GM12878 (cell line): ENCODE measurements around the gene ADCY7. TPM values are rescaled to one million over a fixed set of nuclear protein-coding genes. Genes with fewer than 3 reads are reported as not detected.

Source experiments
- ATAC-seq: fragments of 200-7000 bp; cut with Tn5 transposase; 3 replicates; pipeline ENCODE4 v1.9.1; 2020; ENCODE audit warnings: mild to moderate bottlenecking, moderate library complexity
- BruUV-seq: library from RNA; stranded (reverse); fragments of 400-500 nt; replicated peaks from 2 replicates; lab custom pipeline; 2021; lab: Mats Ljungman, UMichigan
- CTCF ChIA-PET: fragments of 300-600 bp; sonication (Branson Sonifier 250); formaldehyde crosslinking; extraction: SDS; loops from one replicate; lab custom pipeline; 2021; ENCODE audit warnings: inconsistent platforms; lab: Yijun Ruan, JAX
- POLR2A ChIA-PET: fragments of 350-600 bp; formaldehyde crosslinking; extraction: SDS; loops from one replicate; lab custom pipeline; 2021; ENCODE audit warnings: inconsistent platforms; lab: Charles Lee
- RAD21 ChIA-PET: fragments of 300-600 bp; sonication (Branson Sonifier 250); formaldehyde crosslinking; loops from one replicate; lab custom pipeline; 2023; ENCODE audit warnings: antibody characterized with exemption; ENCODE audit not compliant: unreplicated experiment; lab: Charles Lee
- SMC1A ChIA-PET: fragments of 300-600 bp; sonication (Branson Sonifier 250); formaldehyde crosslinking; loops from one replicate; lab custom pipeline; 2023; ENCODE audit not compliant: unreplicated experiment, uncharacterized antibody; lab: Charles Lee
- DNase-seq: peaks from one replicate; pipeline ENCODE4 v3.0.0-alpha.2; 2011; ENCODE audit warnings: low read depth, low spot score
- FAIRE-seq: peaks from 3 replicates; lab custom pipeline; 2011; peaks lifted over from hg19 to GRCh38; lab: Jason Lieb, UNC
- H2AFZ ChIP-seq: 2 replicates; pipeline ENCODE4 v1.6.0; 2011; ENCODE audit warnings: low read depth, low read length, control low read depth; ENCODE audit not compliant: control insufficient read depth
- H3K27ac ChIP-seq: 2 replicates; pipeline ENCODE4 v1.5.1; 2011; ENCODE audit warnings: control low read depth; ENCODE audit not compliant: control insufficient read depth, insufficient read depth
- H3K27me3 ChIP-seq, 2 experiments: replicated peaks in 1 of 2; 2 replicates each; pipeline versions ENCODE4 v1.6.0 to v1.6.1; 2011; ENCODE audit warnings: low read length in 1 of 2; ENCODE audit not compliant: control insufficient read depth in 2 of 2, insufficient read depth in 2 of 2
- H3K36me3 ChIP-seq, 2 experiments: 2 replicates each; pipeline ENCODE4 v1.5.1; 2011; ENCODE audit warnings: low read length in 1 of 2; ENCODE audit not compliant: control insufficient read depth in 2 of 2, insufficient read depth in 2 of 2
- H3K4me1 ChIP-seq: 2 replicates; pipeline ENCODE4 v1.6.1; 2011; ENCODE audit warnings: mild to moderate bottlenecking, low read length, moderate library complexity, mixed read lengths; ENCODE audit not compliant: control insufficient read depth, insufficient read depth
- H3K4me2 ChIP-seq: 2 replicates; pipeline ENCODE4 v1.6.0; 2011; ENCODE audit warnings: control low read depth; ENCODE audit not compliant: control insufficient read depth, insufficient read depth
- H3K4me3 ChIP-seq: fragments of 200-600 bp; sonication (generic); 2 replicates; pipeline ENCODE4 v1.5.1; 2016
- H3K79me2 ChIP-seq: 2 replicates; pipeline ENCODE4 v1.6.0; 2011; ENCODE audit warnings: low read length; ENCODE audit not compliant: control insufficient read depth, insufficient read depth
- H3K9ac ChIP-seq: 2 replicates; pipeline ENCODE4 v1.8.0; 2011; ENCODE audit warnings: low read length, control low read depth, mixed read lengths; ENCODE audit not compliant: control insufficient read depth, insufficient read depth
- H3K9me3 ChIP-seq: replicated peaks from 3 replicates; pipeline ENCODE4 v1.5.1; 2011; ENCODE audit warnings: mild to moderate bottlenecking, low read length; ENCODE audit not compliant: control insufficient read depth, insufficient read depth
- H4K20me1 ChIP-seq: 2 replicates; pipeline ENCODE4 v1.6.0; 2011; ENCODE audit not compliant: control insufficient read depth, insufficient read depth
- BCL11A ChIP-seq: IDR thresholded peaks from 2 replicates; pipeline ENCODE4 v1.6.1; 2011; ENCODE audit warnings: low read depth, low read length
- BHLHE40 ChIP-seq, 2 experiments: fragments of 450-650 bp in 1 of 2; IDR thresholded peaks; 2 replicates each; pipeline ENCODE4 v1.6.1; 2011 to 2017; ENCODE audit warnings: low read depth in 2 of 2, borderline replicate concordance in 1 of 2, improper control_type of control experiment in 1 of 2, low read length in 1 of 2, mild to moderate bottlenecking in 1 of 2
- CBX5 ChIP-seq: sonication (generic); IDR thresholded peaks from 2 replicates; pipeline ENCODE4 v1.6.1; 2016; ENCODE audit warnings: low read depth, moderate library complexity, mild to moderate bottlenecking, inconsistent platforms
- EGR1 ChIP-seq, 2 experiments: IDR thresholded peaks; 1 replicate in 1 of 2; 2 replicates in 1 of 2; pipeline ENCODE4 v1.6.1; 2011 to 2012; ENCODE audit warnings: low read depth in 2 of 2, low read length in 2 of 2, borderline replicate concordance in 1 of 2, mild to moderate bottlenecking in 1 of 2, moderate library complexity in 1 of 2
- NBN ChIP-seq: fragments of 450-650 bp; IDR thresholded peaks from 2 replicates; pipeline ENCODE4 v1.6.1; 2016
- NFXL1 ChIP-seq: fragments of 450-650 bp; IDR thresholded peaks from 2 replicates; pipeline ENCODE4 v1.6.1; 2017; ENCODE audit warnings: antibody characterized with exemption, mild to moderate bottlenecking, borderline replicate concordance
- NR2C2 ChIP-seq: IDR thresholded peaks from 2 replicates; pipeline ENCODE4 v1.6.1; 2011; ENCODE audit warnings: borderline replicate concordance, low read depth; ENCODE audit not compliant: control insufficient read depth, insufficient read length
- SUPT20H ChIP-seq: IDR thresholded peaks from 2 replicates; pipeline ENCODE4 v1.6.1; 2011; ENCODE audit warnings: low read depth, mild to moderate bottlenecking, low read length, moderate library complexity, borderline replicate concordance; ENCODE audit not compliant: control insufficient read depth
- USF1 ChIP-seq: IDR thresholded peaks from 2 replicates; pipeline ENCODE4 v1.6.1; 2011; ENCODE audit warnings: borderline replicate concordance, low read depth, mild to moderate bottlenecking, moderate library complexity, mixed read lengths, low read length; ENCODE audit not compliant: insufficient read depth; ENCODE audit errors: extremely low read length
- WGBS: methylation state at CpG from one replicate; pipeline ENCODE4 v1.1.6; 2016; ENCODE audit warnings: low lambda C conversion rate; ENCODE audit not compliant: insufficient replicate concordance, insufficient coverage; ENCODE audit errors: missing lambda C conversion rate; 5-methylcytosine and 5-hydroxymethylcytosine counted together
- in situ Hi-C: fragments of 300-500 bp; cut with MboI; formaldehyde crosslinking; loops from 9 replicates; pipeline ENCODE4 v1.14.3; 2018; ENCODE audit warnings: mixed read lengths
- intact Hi-C: fragments of 100-400 bp; cut with micrococcal nuclease; formaldehyde crosslinking; loops from one replicate; pipeline ENCODE4 v1.14.2; 2022; ENCODE audit not compliant: unreplicated experiment
- polyA plus RNA-seq, 11 experiments: library from polyadenylated mRNA; depleted of rRNA in 4 of 11; unstranded in 6 of 11; stranded (reverse) in 5 of 11; fragments of >200 nt; fragmentation: Nextera tagmentation in 4 of 11; fragmentation: Illumina TruSeq in 1 of 11; extraction: Ambion mirVana in 4 of 11; extraction: Trizol in 1 of 11; gene quantifications; 1 replicate in 1 of 11; 2 replicates in 10 of 11; pipeline versions ENCODE4 v1.2.1 to v1.2.3, GENCODE V29; 2011 to 2016; ENCODE audit warnings: inconsistent platforms in 2 of 11, missing spikeins in 2 of 11, low read depth in 1 of 11
- total RNA-seq, 4 experiments: library from RNA; depleted of rRNA in 3 of 4; stranded (reverse); fragments of >200 nt in 3 of 4; fragmentation: Illumina TruSeq in 1 of 4; extraction: Trizol in 1 of 4; gene quantifications; 2 replicates each; pipeline versions ENCODE4 v1.2.1 to v1.2.3, GENCODE V29; 2013 to 2021

ADCY7 gene
- total and polyA plus RNA-seq, 10 of the 15 experiments (the other 5 are each of a cell fraction or from before 2014, with no cell fraction given), result 1.2 to 87.9 (median 24.4) TPM

GRCh38 chr16:50256604-50257003 lies 9.7 kb upstream of the ADCY7 start:
- ChIA-PET RAD21 (no interaction called here), POLR2A (no interaction called here), CTCF (interaction anchor here (1.3 kb wide), 1 partner anchor 9 kb away, joined by 3 read pairs; the partner anchor contains the start of gene ADCY7), SMC1A (interaction anchor here (2.1 kb wide), 1 partner anchor 17 kb away, joined by 7 read pairs; no protein-coding TSS in a partner anchor)
- DNase-seq (no peak), FAIRE-seq (no peak), ATAC-seq (no peak)
- Histone ChIP-seq H3K9me3 (no peaks in the 10 kb centered on the region; the same call in 2 of the 3 replicates), H4K20me1 (no peaks in the 10 kb centered on the region), H3K27me3 (no peaks in the 10 kb centered on the region), H2AFZ (no peak overlapping the region), H3K4me2 (no peak overlapping the region), H3K36me3 (no peaks in the 10 kb centered on the region), H3K4me1 (no peaks in the 10 kb centered on the region), H3K4me3 (no peak overlapping the region), H3K27ac (no peak overlapping the region), H3K9ac (no peak overlapping the region), H3K79me2 (no peaks in the 10 kb centered on the region)
- 40% methylated on average over 1 of the region's 1 CpG for whole genome bisulfite sequencing
- intact Hi-C loops, result no loop called here
- no TSS peak for BruUV-seq
- in situ Hi-C loops, result no loop called here
- TF ChIP-seq NFXL1 (no peak), NR2C2 (no peak), NBN (no peak), SUPT20H (no peak), BHLHE40 (IDR thresholded peaks at IDR 0.05; ENCODE audit: borderline replicate concordance in 1 of 2, low read depth in 2 of 2, low read length in 1 of 2) (no peak), USF1 (no peak), EGR1 (IDR thresholded peaks at IDR 0.05; ENCODE audit: borderline replicate concordance in 1 of 2, low read depth in 2 of 2, low read length in 2 of 2) (no peak), BCL11A (no peak), CBX5 (no peak)
